ENCODE results near the gene CMTM4.
"Not testable (repeated sequence)": the region's sequence is repeated elsewhere in the genome, so short reads cannot be mapped to it uniquely, and the experiment has no call there.

The CMTM4 gene

DNA sequence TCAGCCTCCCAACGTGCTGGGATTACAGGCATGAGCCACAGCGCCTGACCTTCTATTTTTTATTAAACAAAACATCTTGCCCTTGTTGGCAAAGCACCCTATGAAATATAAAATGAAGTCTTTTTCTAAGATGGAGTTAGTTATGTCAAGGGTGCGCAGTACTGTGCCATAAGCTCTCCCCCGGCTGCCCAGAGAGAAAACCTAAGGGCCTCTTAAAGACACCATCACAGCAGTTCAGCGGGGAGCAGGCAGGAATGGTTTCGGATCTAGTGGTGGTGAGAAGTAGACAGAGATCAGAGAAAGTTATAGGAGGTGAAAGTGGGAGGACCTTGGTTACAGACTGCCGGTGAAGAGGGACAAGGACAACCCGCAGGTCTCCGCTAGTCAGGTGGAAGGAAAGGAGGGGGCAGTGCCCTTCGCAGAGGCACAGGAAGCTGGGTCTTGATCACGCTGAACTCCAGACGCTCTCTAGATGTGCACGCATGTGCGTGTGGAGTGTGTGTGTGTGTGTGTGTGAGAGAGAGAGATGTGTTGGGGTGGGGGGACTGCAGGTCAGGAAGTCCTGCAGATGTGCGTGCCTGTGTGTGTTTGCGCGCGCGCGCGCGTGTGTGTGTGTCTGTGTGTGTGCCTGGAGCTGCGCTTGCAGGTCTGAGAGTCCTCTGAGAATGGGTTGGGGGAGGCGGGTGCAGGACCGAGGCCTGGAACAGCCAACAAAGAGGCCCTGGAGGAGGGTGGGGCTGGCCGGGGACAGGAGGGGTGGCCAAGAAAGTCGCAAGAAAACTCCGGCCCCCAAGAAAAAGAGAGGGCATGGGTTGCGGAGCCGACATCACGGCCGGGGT lies 92.8 kb downstream of the CMTM4 start:
- peak overlapping the region; percentile 38 for H3K4me3 ChIP-seq (ENCODE audit: low read depth, low read length)
- TF ChIP-seq, protein P1, sequence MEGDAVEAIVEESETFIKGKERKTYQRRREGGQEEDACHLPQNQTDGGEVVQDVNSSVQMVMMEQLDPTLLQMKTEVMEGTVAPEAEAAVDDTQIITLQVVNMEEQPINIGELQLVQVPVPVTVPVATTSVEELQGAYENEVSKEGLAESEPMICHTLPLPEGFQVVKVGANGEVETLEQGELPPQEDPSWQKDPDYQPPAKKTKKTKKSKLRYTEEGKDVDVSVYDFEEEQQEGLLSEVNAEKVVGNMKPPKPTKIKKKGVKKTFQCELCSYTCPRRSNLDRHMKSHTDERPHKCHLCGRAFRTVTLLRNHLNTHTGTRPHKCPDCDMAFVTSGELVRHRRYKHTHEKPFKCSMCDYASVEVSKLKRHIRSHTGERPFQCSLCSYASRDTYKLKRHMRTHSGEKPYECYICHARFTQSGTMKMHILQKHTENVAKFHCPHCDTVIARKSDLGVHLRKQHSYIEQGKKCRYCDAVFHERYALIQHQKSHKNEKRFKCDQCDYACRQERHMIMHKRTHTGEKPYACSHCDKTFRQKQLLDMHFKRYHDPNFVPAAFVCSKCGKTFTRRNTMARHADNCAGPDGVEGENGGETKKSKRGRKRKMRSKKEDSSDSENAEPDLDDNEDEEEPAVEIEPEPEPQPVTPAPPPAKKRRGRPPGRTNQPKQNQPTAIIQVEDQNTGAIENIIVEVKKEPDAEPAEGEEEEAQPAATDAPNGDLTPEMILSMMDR (IDR thresholded peaks at IDR 0.05; ENCODE audit: low read depth, low read length, missing control alignments): no peak
- no peak for DNase-seq (ENCODE audit: low read depth)

DNA sequence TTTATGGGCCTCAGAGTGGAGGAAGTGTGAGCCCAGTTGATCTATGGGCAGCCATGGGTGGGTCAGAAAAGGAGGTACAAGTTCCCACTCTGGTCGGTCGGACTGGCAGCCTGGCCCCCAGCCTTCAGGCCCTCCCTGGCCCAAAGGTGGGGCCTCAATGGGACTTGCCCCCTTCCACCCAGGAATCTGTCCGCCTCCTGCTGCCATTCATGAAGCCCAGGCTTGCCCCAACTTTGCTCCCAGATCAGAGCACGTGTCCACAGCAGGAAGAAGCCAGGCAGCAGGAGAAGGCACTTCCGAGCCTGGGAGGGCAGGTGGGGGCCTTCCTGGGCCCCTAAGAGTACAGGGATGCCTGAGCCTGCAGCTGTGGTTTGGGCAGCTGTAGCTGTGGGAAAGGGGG lies 95.1 kb downstream of the CMTM4 start:
- no peak for DNase-seq (ENCODE audit: low read depth)
- TF ChIP-seq, protein P1 (IDR thresholded peaks at IDR 0.05; ENCODE audit: low read depth, low read length, missing control alignments): no peak
- no peak overlapping the region for H3K4me3 ChIP-seq (ENCODE audit: low read depth, low read length)

DNA sequence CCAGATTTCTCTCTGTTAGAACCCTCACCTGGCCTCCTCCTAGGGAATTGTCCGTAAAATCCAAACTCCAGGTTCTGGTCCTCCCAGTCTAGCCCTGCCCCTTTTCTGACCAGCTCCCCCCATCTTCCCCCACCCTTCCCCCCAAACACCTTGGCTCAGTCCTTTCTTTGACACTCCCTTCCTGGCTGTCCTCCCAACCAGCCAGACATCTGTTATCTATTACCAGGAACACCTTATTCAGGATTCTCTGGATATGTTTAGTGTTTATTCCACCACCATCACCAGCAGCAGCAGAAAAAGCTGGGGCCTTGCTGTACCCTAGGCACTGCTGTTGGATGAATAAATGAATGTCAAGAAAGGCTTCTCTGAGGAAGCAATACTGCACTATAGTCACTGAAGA lies 96.1 kb downstream of the CMTM4 start:
- no peak overlapping the region for H3K4me3 ChIP-seq (ENCODE audit: low read depth, low read length)
- DNase-seq (ENCODE audit: low read depth): no peak
- TF ChIP-seq, protein P1 (IDR thresholded peaks at IDR 0.05; ENCODE audit: low read depth, low read length, missing control alignments): no peak

DNA sequence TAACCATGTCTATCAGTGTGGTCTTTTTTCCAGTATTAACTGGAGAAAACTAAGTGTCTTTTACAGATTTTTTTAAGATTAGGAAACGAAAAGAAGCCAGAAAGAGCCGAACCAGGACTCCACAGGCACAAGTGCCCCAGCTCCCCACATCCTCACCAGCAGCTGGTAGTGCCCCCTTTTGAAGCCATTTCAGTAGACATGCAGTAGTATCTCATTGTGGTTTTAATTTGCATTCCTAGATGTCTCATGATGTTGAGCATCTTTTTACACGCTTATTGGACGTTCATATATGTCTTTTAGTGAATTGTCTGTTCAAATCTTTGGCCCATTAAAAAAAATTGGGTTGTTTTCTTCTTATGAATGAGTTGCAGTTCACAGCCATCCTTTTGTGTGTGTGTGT lies 96.8 kb downstream of the CMTM4 start:
- DNase-seq (ENCODE audit: low read depth): no peak
- TF ChIP-seq, protein P1 (IDR thresholded peaks at IDR 0.05; ENCODE audit: low read depth, low read length, missing control alignments): no peak
- H3K4me3 ChIP-seq (ENCODE audit: low read depth, low read length): no peak overlapping the region

DNA sequence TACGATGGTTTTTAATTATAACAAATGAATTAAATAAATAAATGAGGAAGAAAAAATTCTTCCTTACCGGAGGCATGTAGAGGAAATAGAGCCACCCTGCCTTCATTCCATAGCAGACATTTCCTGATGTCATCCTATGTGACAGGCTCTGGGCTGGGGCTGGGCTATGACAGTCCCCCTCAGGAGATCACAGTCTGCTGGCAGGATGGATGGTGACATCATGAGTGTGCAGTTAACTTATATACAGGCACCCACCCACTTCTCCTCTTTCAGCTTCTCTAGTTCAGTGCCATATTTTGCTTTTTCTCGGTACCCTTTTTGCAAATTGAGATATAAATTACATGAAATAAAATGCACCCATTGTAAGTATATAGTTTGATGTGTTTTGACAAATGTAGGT lies 98.4 kb downstream of the CMTM4 start:
- TF ChIP-seq, protein P1 (IDR thresholded peaks at IDR 0.05; ENCODE audit: low read depth, low read length, missing control alignments): no peak
- no peak for DNase-seq (ENCODE audit: low read depth)
- H3K4me3 ChIP-seq (ENCODE audit: low read depth, low read length): no peak overlapping the region

DNA sequence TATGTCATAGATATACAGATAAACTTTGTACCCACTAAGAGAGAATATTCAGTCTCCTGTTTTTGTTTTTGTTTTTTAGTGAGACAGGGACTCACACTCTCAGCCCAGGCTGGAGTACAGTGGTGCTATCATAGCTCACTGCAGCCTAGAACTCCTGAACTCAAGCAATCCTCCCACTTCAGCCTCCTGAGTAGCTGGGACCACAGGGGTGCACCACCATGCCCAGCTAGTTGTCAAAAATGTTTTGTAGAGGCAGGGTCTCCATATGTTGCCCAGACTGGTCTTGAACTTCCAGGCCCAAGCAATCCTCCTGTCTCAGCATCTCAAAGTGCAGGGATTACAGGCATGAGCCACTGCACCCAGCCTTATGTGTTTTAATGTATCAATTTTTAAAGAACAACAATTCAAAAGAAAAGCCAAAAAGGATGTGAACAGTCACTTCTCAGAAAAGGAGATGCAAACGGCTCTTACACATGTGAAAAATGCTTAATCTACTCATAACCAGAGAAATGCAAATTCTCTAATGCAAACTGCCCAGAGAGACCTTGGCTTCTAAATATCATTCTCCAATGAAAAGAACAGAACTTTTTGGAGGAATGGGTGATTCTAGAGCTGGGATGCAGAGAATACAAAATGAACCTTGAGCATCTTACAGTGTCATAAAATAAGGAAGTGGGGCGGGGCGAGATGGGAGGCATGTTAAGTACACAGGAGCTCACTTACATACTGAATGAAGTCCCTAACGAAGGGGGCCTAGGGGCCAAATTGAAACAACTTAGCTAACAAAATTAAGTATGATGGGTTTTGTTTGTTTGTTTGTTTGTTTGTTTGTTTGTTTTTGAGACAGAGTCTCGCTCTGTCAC lies 99.3 kb downstream of the CMTM4 start:
- DNase-seq (ENCODE audit: low read depth): no peak
- TF ChIP-seq, protein P1 (IDR thresholded peaks at IDR 0.05; ENCODE audit: low read depth, low read length, missing control alignments): no peak
- H3K4me3 ChIP-seq (ENCODE audit: low read depth, low read length): no peak overlapping the region

DNA sequence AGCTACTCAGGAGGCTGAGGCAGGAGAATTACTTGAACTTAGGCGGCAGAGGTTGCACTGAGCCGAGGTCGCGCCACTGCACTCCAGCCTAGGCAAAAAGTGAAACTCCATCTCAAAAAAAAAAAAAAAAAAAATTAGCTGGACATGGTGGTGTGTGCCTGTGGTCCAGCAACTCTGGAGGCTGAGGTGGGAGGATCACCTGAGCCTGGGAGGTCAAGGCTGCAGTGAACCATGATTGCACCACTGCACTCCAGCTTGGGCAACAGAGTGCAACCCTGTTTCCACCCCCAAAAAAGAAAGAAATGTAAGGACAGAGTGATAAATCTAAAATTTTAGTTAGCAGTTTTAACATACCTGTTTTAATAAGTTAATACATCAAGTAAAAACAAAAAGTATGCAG lies 100.0 kb downstream of the CMTM4 start:
- DNase-seq (ENCODE audit: low read depth); H3K4me3 ChIP-seq (ENCODE audit: low read depth, low read length): not testable (repeated sequence)

Measured in GM12864 (cell line).